Activated naive CD4-positive, alpha-beta T cell treated with anti-CD3 and anti-CD28 coated beads, Interleukin-2, amount 10 ng/mL, durations not matched to agents 5 hours and 36 hours (primary cell): Measurements from ENCODE around the gene KRTAP22-1. TPM values are rescaled to one million over a fixed set of nuclear protein-coding genes. Genes with fewer than 3 reads are reported as not detected.

Experiments
- total RNA-seq, 2 experiments: library from RNA; stranded (reverse); gene quantifications; one replicate each; pipeline ENCODE4 v1.2.3, GENCODE V29; 2021

The KRTAP22-1 gene
- total RNA-seq = not detected

GRCh38 chr21:30600787-30601186 is at the start of gene KRTAP22-1:
Gene KRTAP22-1 (plus strand): TSS chr21:30601087.

GRCh38 chr21:30561264-30561895 is 39.5 kb upstream of the KRTAP22-1 start, which contains the start of gene KRTAP19-7:
Gene KRTAP19-7 (minus strand): TSS chr21:30561314. CDS start chr21:30561289, 25 bp downstream.

GRCh38 chr21:30590297-30590696 is 10.6 kb upstream of the KRTAP22-1 start, which contains the start of gene KRTAP22-2:
Gene KRTAP22-2 (minus strand): TSS chr21:30590397.

GRCh38 chr21:30592140-30592539 is 8.7 kb upstream of the KRTAP22-1 start, which contains the start of gene KRTAP6-3:
Gene KRTAP6-3 (plus strand): TSS chr21:30592440. CDS start chr21:30592446, 6 bp downstream.

GRCh38 chr21:30598802-30599201 is 2.1 kb upstream of the KRTAP22-1 start, which contains the start of gene KRTAP6-2:
Gene KRTAP6-2 (minus strand): TSS chr21:30598902. CDS start chr21:30598874, 28 bp downstream.

GRCh38 chr21:30613836-30614235 is 12.9 kb downstream of the KRTAP22-1 start, which contains the start of gene KRTAP6-1:
Gene KRTAP6-1 (minus strand): TSS chr21:30613930. CDS start chr21:30613904, 26 bp downstream.

GRCh38 chr21:30616125-30616524 is 15.2 kb downstream of the KRTAP22-1 start, which contains the start of gene KRTAP20-1:
Gene KRTAP20-1 (plus strand): TSS chr21:30616425. CDS start chr21:30616455, 30 bp downstream.

GRCh38 chr21:30620522-30620921 is 19.6 kb downstream of the KRTAP22-1 start, which contains the start of gene KRTAP20-4:
Gene KRTAP20-4 (plus strand): TSS chr21:30620627.

GRCh38 chr21:30634906-30635305 is 34.0 kb downstream of the KRTAP22-1 start, which contains the start of gene KRTAP20-2:
Gene KRTAP20-2 (plus strand): TSS chr21:30635206. CDS start chr21:30635264, 58 bp downstream.

GRCh38 chr21:30642564-30642963 is 41.7 kb downstream of the KRTAP22-1 start, which contains the start of gene KRTAP20-3:
Gene KRTAP20-3 (plus strand): TSS chr21:30642864.

Other genes with a start within 250 kb of the KRTAP22-1 start
- not detected for gene KRTAP13-2, start 228.8 kb upstream of the KRTAP22-1 start, total RNA-seq
- not detected for gene KRTAP13-1, start 205.1 kb upstream of the KRTAP22-1 start, total RNA-seq
- gene KRTAP13-3, start 175.2 kb upstream of the KRTAP22-1 start, total RNA-seq = not detected
- not detected for gene KRTAP13-4, start 170.9 kb upstream of the KRTAP22-1 start, total RNA-seq
- gene KRTAP15-1, start 160.8 kb upstream of the KRTAP22-1 start, total RNA-seq = not detected
- not detected for gene KRTAP19-1, start 120.7 kb upstream of the KRTAP22-1 start, total RNA-seq
- not detected for gene KRTAP19-2, start 113.7 kb upstream of the KRTAP22-1 start, total RNA-seq
- not detected for gene KRTAP19-3, start 109.1 kb upstream of the KRTAP22-1 start, total RNA-seq
- not detected for gene KRTAP19-4, start 103.9 kb upstream of the KRTAP22-1 start, total RNA-seq
- not detected for gene KRTAP19-5, start 98.9 kb upstream of the KRTAP22-1 start, total RNA-seq
- gene KRTAP19-6, start 59.2 kb upstream of the KRTAP22-1 start, total RNA-seq = not detected
- not detected for gene KRTAP19-7, start 39.8 kb upstream of the KRTAP22-1 start, total RNA-seq
- not detected for gene KRTAP22-2, start 10.7 kb upstream of the KRTAP22-1 start, total RNA-seq
- not detected for gene KRTAP6-3, start 8.6 kb upstream of the KRTAP22-1 start, total RNA-seq
- gene KRTAP6-2, start 2.2 kb upstream of the KRTAP22-1 start, total RNA-seq = not detected
- not detected for gene KRTAP6-1, start 12.8 kb downstream of the KRTAP22-1 start, total RNA-seq
- gene KRTAP20-1, start 15.3 kb downstream of the KRTAP22-1 start, total RNA-seq = not detected
- gene KRTAP20-4, start 19.5 kb downstream of the KRTAP22-1 start, total RNA-seq = not detected
- not detected for gene KRTAP20-2, start 34.1 kb downstream of the KRTAP22-1 start, total RNA-seq
- gene KRTAP20-3, start 41.8 kb downstream of the KRTAP22-1 start, total RNA-seq = not detected
- gene KRTAP21-3, start 117.7 kb downstream of the KRTAP22-1 start, total RNA-seq = not detected
- gene KRTAP21-2, start 146.2 kb downstream of the KRTAP22-1 start, total RNA-seq = not detected
- gene KRTAP21-1, start 154.3 kb downstream of the KRTAP22-1 start, total RNA-seq = not detected
- not detected for gene KRTAP8-1, start 212.2 kb downstream of the KRTAP22-1 start, total RNA-seq
- gene KRTAP7-1, start 228.7 kb downstream of the KRTAP22-1 start, total RNA-seq = not detected